Fibroblast of mammary gland (primary cell): Measurements from ENCODE around the gene PDCD6IP.
"Not testable (repeated sequence)": the region's sequence is repeated elsewhere in the genome, so short reads cannot be mapped to it uniquely, and the experiment has no call there.

Source experiments
- DNase-seq: peaks from one replicate; pipeline ENCODE4 v3.0.0-alpha.2; 2010; ENCODE audit warnings: low read depth
- H3K4me3 ChIP-seq: 2 replicates; pipeline ENCODE4 v1.5.1; 2011; ENCODE audit warnings: low read depth, mild to moderate bottlenecking, low read length, moderate library complexity; ENCODE audit not compliant: control insufficient read depth
- TF ChIP-seq, protein P1 (sequence below): conservative IDR thresholded peaks from 2 replicates; pipeline ENCODE4 v1.5.1; 2011; ENCODE audit warnings: low read depth, low read length, inconsistent platforms; ENCODE audit not compliant: control insufficient read depth, insufficient read depth

PDCD6IP gene

GRCh38 chr3:33758864-33759263 lies 39.6 kb upstream of the PDCD6IP start:
- TF ChIP-seq, protein P1, sequence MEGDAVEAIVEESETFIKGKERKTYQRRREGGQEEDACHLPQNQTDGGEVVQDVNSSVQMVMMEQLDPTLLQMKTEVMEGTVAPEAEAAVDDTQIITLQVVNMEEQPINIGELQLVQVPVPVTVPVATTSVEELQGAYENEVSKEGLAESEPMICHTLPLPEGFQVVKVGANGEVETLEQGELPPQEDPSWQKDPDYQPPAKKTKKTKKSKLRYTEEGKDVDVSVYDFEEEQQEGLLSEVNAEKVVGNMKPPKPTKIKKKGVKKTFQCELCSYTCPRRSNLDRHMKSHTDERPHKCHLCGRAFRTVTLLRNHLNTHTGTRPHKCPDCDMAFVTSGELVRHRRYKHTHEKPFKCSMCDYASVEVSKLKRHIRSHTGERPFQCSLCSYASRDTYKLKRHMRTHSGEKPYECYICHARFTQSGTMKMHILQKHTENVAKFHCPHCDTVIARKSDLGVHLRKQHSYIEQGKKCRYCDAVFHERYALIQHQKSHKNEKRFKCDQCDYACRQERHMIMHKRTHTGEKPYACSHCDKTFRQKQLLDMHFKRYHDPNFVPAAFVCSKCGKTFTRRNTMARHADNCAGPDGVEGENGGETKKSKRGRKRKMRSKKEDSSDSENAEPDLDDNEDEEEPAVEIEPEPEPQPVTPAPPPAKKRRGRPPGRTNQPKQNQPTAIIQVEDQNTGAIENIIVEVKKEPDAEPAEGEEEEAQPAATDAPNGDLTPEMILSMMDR = no peak
- H3K4me3 ChIP-seq = no peak overlapping the region
- DNase-seq = peak; percentile 81

- DNase-seq = no peak
- TF ChIP-seq, protein P1 = no peak
- no peak overlapping the region for H3K4me3 ChIP-seq
Observed at GRCh38 chr3:33768578-33769330, 29.7 kb upstream of the PDCD6IP start.

DNA sequence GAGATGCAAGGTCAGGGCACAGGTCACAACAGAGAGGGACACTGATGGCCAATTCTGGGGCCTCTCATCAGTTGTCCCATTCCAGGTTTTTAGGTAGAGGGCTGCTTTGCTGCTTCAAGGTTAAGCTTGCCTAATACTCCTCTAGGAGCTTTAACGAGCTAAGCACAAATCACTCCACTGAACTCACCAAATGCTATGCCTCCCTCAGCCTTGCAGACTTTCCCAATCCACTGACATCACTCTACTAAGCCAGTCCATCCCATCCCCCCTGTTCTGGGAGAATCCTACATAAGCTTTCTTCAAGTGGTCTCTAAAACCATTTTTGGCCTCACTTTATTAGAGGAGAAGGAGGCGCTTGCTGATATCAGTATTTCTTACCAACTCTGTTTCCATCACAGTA lies 24.8 kb upstream of the PDCD6IP start:
- no peak overlapping the region for H3K4me3 ChIP-seq
- TF ChIP-seq, protein P1 = no peak
- peak; percentile 23 for DNase-seq

- DNase-seq = no peak
- no peak overlapping the region for H3K4me3 ChIP-seq
- TF ChIP-seq, protein P1 = no peak
Observed at GRCh38 chr3:33775363-33775762, 23.1 kb upstream of the PDCD6IP start.

- DNase-seq = no peak
- TF ChIP-seq, protein P1 = no peak
- no peak overlapping the region for H3K4me3 ChIP-seq
Observed at GRCh38 chr3:33777996-33778395, 20.4 kb upstream of the PDCD6IP start.

DNA sequence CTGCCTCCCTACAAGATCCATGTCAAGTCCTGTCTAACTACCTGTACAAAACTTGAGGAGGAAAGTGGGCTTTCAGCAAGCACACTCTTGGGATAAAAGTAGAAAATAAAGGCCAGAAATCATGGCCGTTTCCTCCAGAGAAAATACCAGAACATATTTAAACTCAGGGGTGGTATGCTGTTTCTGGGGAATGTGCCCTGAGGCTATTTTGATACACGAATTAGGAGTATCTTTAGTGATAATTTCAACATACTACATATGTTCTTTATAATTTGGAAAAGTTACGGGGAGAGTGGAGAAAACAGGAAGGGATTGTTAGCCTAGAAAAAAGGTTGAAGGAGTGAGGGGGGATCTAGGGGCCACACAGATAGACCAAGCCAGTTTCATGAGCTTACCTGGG lies 18.7 kb upstream of the PDCD6IP start:
- DNase-seq = no peak
- H3K4me3 ChIP-seq = no peak overlapping the region
- TF ChIP-seq, protein P1 = no peak

DNA sequence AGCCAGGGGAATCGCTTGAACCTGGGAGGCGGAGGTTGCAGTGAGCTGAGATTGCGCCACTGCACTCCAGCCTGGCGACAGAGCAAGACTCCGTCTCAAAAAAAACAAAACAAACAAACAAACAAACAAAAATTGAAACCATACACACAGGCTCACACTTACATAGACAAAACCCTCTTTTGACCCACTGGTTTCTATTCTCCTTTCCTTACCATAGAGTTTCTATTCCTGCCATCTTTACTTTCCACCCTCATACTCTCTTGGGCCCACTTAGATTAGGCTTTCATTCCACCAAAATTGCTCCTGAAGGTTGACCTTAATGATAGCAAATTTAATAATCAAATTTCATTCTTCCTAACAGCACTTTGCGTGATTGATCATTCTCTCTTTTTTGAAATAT lies 17.0 kb upstream of the PDCD6IP start:
- DNase-seq, H3K4me3 ChIP-seq: not testable (repeated sequence)
